ENCODE results near the gene PREX1. TPM values are rescaled to one million over a fixed set of nuclear protein-coding genes. Genes with fewer than 3 reads are reported as not detected.

PREX1 gene
- total and polyA plus RNA-seq, 4 donors = 29.5 to 121 (median 69.3) TPM

GRCh38 chr20:48640871-48641270 is 186.9 kb downstream of the PREX1 start:
- Histone ChIP-seq H3K27me3 (ENCODE audit: control insufficient read depth in 3 of 3, insufficient read depth in 3 of 3, low read length in 2 of 3) (no peaks in the 10 kb centered on the region), H3K4me3 (no peak overlapping the region), H3K27ac (ENCODE audit: low read depth in 1 of 2, low read length in 1 of 2) (no peak overlapping the region), H3K36me3 (ENCODE audit: control insufficient read depth in 4 of 4, insufficient read depth in 4 of 4, low read length in 4 of 4) (peaks cover 0 to 57% (median 2%) of the 10 kb centered on the region in 4 donors), H3K4me1 (ENCODE audit: control insufficient read depth in 5 of 5, insufficient read depth in 5 of 5, low read length in 5 of 5) (no peaks in the 10 kb centered on the region), H3K9me3 (ENCODE audit: control insufficient read depth in 4 of 4, insufficient read depth in 3 of 4, low read length in 3 of 4) (peaks cover 0 to 2% (median 0%) of the 10 kb centered on the region in 4 donors), H3K9ac (ENCODE audit: insufficient read depth in 1 of 2, low read length in 2 of 2) (no peak overlapping the region)
- WGBS, 2 donors = 94 to 100% methylated on average over 2 of the region's 2 CpGs
- ATAC-seq (ENCODE audit: insufficient read depth, low FRiP score) (no peak), DNase-seq (no peak)
- no peak for TF ChIP-seq CTCF (IDR thresholded peaks at IDR 0.05; ENCODE audit: control extremely low read depth, extremely low read depth)

- 87 to 92% methylated on average over 5 of the region's 5 CpGs for WGBS, 2 donors
- H3K4me1 ChIP-seq (ENCODE audit: control insufficient read depth in 5 of 5, insufficient read depth in 5 of 5, low read length in 5 of 5) = no peaks in the 10 kb centered on the region
- peaks cover 0 to 53% (median 0%) of the 10 kb centered on the region in 4 donors for H3K36me3 ChIP-seq (ENCODE audit: control insufficient read depth in 4 of 4, insufficient read depth in 4 of 4, low read length in 4 of 4)
- H3K9ac ChIP-seq (ENCODE audit: insufficient read depth in 1 of 2, low read length in 2 of 2) = no peak overlapping the region
- H3K9me3 ChIP-seq (ENCODE audit: control insufficient read depth in 4 of 4, insufficient read depth in 3 of 4, low read length in 3 of 4) = peaks cover 0 to 2% (median 0%) of the 10 kb centered on the region in 4 donors
- H3K27ac ChIP-seq (ENCODE audit: low read depth in 1 of 2, low read length in 1 of 2) = no peak overlapping the region
- no peaks in the 10 kb centered on the region for H3K27me3 ChIP-seq (ENCODE audit: control insufficient read depth in 3 of 3, insufficient read depth in 3 of 3, low read length in 2 of 3)
- no peak for TF ChIP-seq CTCF (IDR thresholded peaks at IDR 0.05; ENCODE audit: control extremely low read depth, extremely low read depth)
- DNase-seq (no peak), ATAC-seq (ENCODE audit: insufficient read depth, low FRiP score) (no peak)
- no peak overlapping the region for H3K4me3 ChIP-seq
Measured at GRCh38 chr20:48639899-48640298, 187.9 kb downstream of the PREX1 start.

- Histone ChIP-seq H3K36me3 (ENCODE audit: control insufficient read depth in 4 of 4, insufficient read depth in 4 of 4, low read length in 4 of 4) (peaks cover 0 to 49% (median 0%) of the 10 kb centered on the region in 4 donors), H3K4me3 (no peak overlapping the region), H3K4me1 (ENCODE audit: control insufficient read depth in 5 of 5, insufficient read depth in 5 of 5, low read length in 5 of 5) (no peaks in the 10 kb centered on the region), H3K27ac (ENCODE audit: low read depth in 1 of 2, low read length in 1 of 2) (no peak overlapping the region), H3K9ac (ENCODE audit: insufficient read depth in 1 of 2, low read length in 2 of 2) (no peak overlapping the region), H3K9me3 (ENCODE audit: control insufficient read depth in 4 of 4, insufficient read depth in 3 of 4, low read length in 3 of 4) (peaks cover 0 to 2% (median 0%) of the 10 kb centered on the region in 4 donors), H3K27me3 (ENCODE audit: control insufficient read depth in 3 of 3, insufficient read depth in 3 of 3, low read length in 2 of 3) (no peaks in the 10 kb centered on the region)
- TF ChIP-seq CTCF (IDR thresholded peaks at IDR 0.05; ENCODE audit: control extremely low read depth, extremely low read depth) = no peak
- no peak for ATAC-seq (ENCODE audit: insufficient read depth, low FRiP score)
- 80 to 82% methylated on average over 11 of the region's 11 CpGs for WGBS, 2 donors
- DNase-seq = no peak
Measured at GRCh38 chr20:48638546-48638945, 189.3 kb downstream of the PREX1 start.

- peaks cover 0 to 51% (median 0%) of the 10 kb centered on the region in 4 donors for H3K36me3 ChIP-seq (ENCODE audit: control insufficient read depth in 4 of 4, insufficient read depth in 4 of 4, low read length in 4 of 4)
- H3K27me3 ChIP-seq (ENCODE audit: control insufficient read depth in 3 of 3, insufficient read depth in 3 of 3, low read length in 2 of 3) = no peaks in the 10 kb centered on the region
- no peak for TF ChIP-seq CTCF (IDR thresholded peaks at IDR 0.05; ENCODE audit: control extremely low read depth, extremely low read depth)
- H3K9ac ChIP-seq (ENCODE audit: insufficient read depth in 1 of 2, low read length in 2 of 2) = no peak overlapping the region
- WGBS, 2 donors = 91 to 92% methylated on average over 9 of the region's 9 CpGs
- no peaks in the 10 kb centered on the region for H3K4me1 ChIP-seq (ENCODE audit: control insufficient read depth in 5 of 5, insufficient read depth in 5 of 5, low read length in 5 of 5)
- no peak for ATAC-seq (ENCODE audit: insufficient read depth, low FRiP score)
- peaks cover 0 to 2% (median 0%) of the 10 kb centered on the region in 4 donors for H3K9me3 ChIP-seq (ENCODE audit: control insufficient read depth in 4 of 4, insufficient read depth in 3 of 4, low read length in 3 of 4)
- no peak for DNase-seq
- no peak overlapping the region for H3K27ac ChIP-seq (ENCODE audit: low read depth in 1 of 2, low read length in 1 of 2)
- H3K4me3 ChIP-seq = no peak overlapping the region
Measured at GRCh38 chr20:48637461-48637860, 190.3 kb downstream of the PREX1 start.

Data from lung (tissue), 12 donors.